ENCODE results near the gene RTP5. TPM values are rescaled to one million over a fixed set of nuclear protein-coding genes. Genes with fewer than 3 reads are reported as not detected.
A peak's percentile ranks its signal among the peaks of the same experiment; 100 is the strongest.

RTP5 gene
- total RNA-seq, 1 experiment from 2014 or later: not detected

DNA sequence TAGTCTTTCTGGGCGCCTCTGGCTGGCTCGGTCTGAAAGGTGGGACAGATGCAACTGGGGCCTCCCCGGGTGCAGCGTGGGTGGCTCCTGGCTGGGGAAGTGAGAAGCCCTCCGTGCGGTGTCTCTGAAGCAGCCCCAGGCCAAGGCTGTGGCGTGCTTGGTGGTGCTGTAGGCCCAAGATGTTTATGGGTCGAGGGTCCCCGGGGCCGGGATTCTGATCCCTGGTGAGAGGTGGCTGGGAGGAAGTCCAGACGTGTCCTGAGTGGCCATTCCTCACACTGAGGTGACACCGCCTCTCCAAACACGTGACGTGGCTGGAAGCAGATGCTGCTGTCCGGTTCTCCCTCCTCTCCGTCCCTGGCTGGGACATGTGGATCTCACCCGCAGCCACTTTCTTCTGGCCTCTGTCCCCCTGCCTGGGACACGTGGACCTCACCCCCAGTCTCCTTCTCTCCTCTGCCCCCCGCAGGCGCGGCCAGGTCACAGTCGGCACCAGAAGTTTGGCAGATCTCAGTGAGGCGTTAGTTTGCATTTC, 12.6 kb downstream of the RTP5 start:
- no peaks in the 10 kb centered on the region for H3K27me3 ChIP-seq (replicated peaks; ENCODE audit: insufficient read depth, low read depth, low read length, poor library complexity)
- no peaks in the 10 kb centered on the region for H3K9me3 ChIP-seq (ENCODE audit: low read depth, low read length, poor library complexity, severe bottlenecking)
- DNase-seq (ENCODE audit: low spot score): peak; percentile 54
- BruUV-seq (replicated peaks): no TSS peak
- intact Hi-C loops (cut with micrococcal nuclease; ENCODE audit: unreplicated experiment): loop anchor here (5.0 to 10.0 kb wide), 2 partner anchors 177 to 525 kb away; partner anchors contain the start of genes FARP2 and ING5
- POLR2A ChIA-PET (ENCODE audit: low non-redundant PET): no interaction called here
- CTCF ChIA-PET: no interaction called here
- H3K4me3 ChIP-seq (ENCODE audit: low read depth, low read length, poor library complexity, severe bottlenecking): peak overlapping the region; percentile 66
- TF ChIP-seq, protein P1, sequence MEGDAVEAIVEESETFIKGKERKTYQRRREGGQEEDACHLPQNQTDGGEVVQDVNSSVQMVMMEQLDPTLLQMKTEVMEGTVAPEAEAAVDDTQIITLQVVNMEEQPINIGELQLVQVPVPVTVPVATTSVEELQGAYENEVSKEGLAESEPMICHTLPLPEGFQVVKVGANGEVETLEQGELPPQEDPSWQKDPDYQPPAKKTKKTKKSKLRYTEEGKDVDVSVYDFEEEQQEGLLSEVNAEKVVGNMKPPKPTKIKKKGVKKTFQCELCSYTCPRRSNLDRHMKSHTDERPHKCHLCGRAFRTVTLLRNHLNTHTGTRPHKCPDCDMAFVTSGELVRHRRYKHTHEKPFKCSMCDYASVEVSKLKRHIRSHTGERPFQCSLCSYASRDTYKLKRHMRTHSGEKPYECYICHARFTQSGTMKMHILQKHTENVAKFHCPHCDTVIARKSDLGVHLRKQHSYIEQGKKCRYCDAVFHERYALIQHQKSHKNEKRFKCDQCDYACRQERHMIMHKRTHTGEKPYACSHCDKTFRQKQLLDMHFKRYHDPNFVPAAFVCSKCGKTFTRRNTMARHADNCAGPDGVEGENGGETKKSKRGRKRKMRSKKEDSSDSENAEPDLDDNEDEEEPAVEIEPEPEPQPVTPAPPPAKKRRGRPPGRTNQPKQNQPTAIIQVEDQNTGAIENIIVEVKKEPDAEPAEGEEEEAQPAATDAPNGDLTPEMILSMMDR (conservative IDR thresholded peaks at IDR 0.05; ENCODE audit: low read depth, low read length): no peak
- TF ChIP-seq EZH2 (IDR thresholded peaks at IDR 0.05; ENCODE audit: borderline replicate concordance, low read depth, low read length, poor library complexity, severe bottlenecking): no peak
- peak overlapping the region; percentile 95 for H3K27ac ChIP-seq (ENCODE audit: low read depth, low read length, poor library complexity, severe bottlenecking)
- peaks cover 4% of the 10 kb centered on the region for H3K36me3 ChIP-seq (ENCODE audit: insufficient read depth, low read length, poor library complexity, severe bottlenecking)
- peaks cover 53% of the 10 kb centered on the region for H3K4me1 ChIP-seq (ENCODE audit: insufficient read depth, low read length, poor library complexity, severe bottlenecking)

DNA sequence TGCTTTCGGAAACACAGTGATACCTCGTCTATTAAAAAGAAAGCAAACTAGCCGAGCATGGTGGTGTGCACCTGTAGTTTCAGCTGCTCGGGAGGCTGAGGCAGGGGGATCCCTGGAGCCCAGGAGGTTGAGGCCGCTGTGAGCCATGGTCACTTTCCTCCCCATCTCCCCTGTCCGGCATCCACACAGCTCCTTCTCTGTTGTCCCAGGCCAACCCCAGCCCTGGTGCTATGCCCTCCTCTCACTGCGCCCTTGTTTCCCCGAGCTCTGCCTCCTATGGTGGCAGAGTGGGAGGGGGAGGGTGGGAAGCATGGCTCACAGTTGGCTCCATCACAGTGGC, 15.4 kb downstream of the RTP5 start:
- Histone ChIP-seq H3K4me1 (ENCODE audit: insufficient read depth, low read length, poor library complexity, severe bottlenecking) (peaks cover 53% of the 10 kb centered on the region), H3K9me3 (ENCODE audit: low read depth, low read length, poor library complexity, severe bottlenecking) (peaks cover 7% of the 10 kb centered on the region), H3K4me3 (ENCODE audit: low read depth, low read length, poor library complexity, severe bottlenecking) (no peak overlapping the region), H3K27me3 (replicated peaks; ENCODE audit: insufficient read depth, low read depth, low read length, poor library complexity) (no peaks in the 10 kb centered on the region), H3K36me3 (ENCODE audit: insufficient read depth, low read length, poor library complexity, severe bottlenecking) (peaks cover 4% of the 10 kb centered on the region), H3K27ac (ENCODE audit: low read depth, low read length, poor library complexity, severe bottlenecking) (peak overlapping the region; percentile 95)
- no TSS peak for BruUV-seq (replicated peaks)
- no peak for DNase-seq (ENCODE audit: low spot score)
- ChIA-PET POLR2A (ENCODE audit: low non-redundant PET) (no interaction called here), CTCF (no interaction called here)
- intact Hi-C loops (cut with micrococcal nuclease; ENCODE audit: unreplicated experiment): loop anchor here (5.0 to 10.0 kb wide), 2 partner anchors 180 to 528 kb away; partner anchors contain the start of genes FARP2 and ING5
- TF ChIP-seq EZH2 (IDR thresholded peaks at IDR 0.05; ENCODE audit: borderline replicate concordance, low read depth, low read length, poor library complexity, severe bottlenecking): no peak
- TF ChIP-seq, protein P1 (conservative IDR thresholded peaks at IDR 0.05; ENCODE audit: low read depth, low read length): no peak

DNA sequence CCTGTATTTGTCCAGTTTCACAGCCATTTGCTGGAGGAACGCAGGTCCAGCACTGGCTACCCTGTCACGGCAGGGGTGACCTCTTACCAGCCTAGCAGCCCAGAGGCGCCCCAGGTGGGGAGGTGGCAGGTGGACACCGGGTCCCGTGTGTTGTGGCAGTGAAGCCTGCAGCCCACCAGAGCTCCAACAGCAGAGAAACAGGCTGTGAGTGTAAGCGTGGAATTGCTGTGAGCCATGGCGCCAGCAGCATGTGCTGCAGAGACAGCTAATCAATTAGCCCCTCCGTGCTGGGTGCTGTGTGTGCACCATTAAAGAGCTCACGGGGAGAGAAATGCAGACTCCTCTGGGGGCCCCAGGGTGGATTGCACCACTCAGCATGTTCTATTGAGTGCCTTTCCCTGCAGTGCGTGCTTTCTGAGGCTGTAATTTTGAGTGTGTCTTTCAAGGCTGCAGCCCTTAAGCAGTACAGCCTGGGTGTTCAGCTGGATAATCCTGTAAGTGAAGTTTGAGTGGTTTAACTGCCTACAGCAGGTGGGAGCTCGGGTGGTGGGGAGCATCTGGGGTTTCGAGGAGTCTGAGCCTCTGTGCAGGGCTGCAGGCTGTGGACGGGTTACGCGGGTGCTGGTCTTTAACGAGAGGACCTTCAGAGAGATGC, 15.9 kb downstream of the RTP5 start:
- H3K9me3 ChIP-seq (ENCODE audit: low read depth, low read length, poor library complexity, severe bottlenecking): peaks cover 7% of the 10 kb centered on the region
- peak overlapping the region; percentile 95 for H3K27ac ChIP-seq (ENCODE audit: low read depth, low read length, poor library complexity, severe bottlenecking)
- intact Hi-C loops (cut with micrococcal nuclease; ENCODE audit: unreplicated experiment): loop anchor here (10.0 kb wide), 1 partner anchor 181 kb away; the partner anchor contains the start of gene ING5
- no peak for TF ChIP-seq EZH2 (IDR thresholded peaks at IDR 0.05; ENCODE audit: borderline replicate concordance, low read depth, low read length, poor library complexity, severe bottlenecking)
- TF ChIP-seq, protein P1 (conservative IDR thresholded peaks at IDR 0.05; ENCODE audit: low read depth, low read length): no peak
- H3K27me3 ChIP-seq (replicated peaks; ENCODE audit: insufficient read depth, low read depth, low read length, poor library complexity): no peaks in the 10 kb centered on the region
- ChIA-PET POLR2A (ENCODE audit: low non-redundant PET) (no interaction called here), CTCF (no interaction called here)
- H3K36me3 ChIP-seq (ENCODE audit: insufficient read depth, low read length, poor library complexity, severe bottlenecking): peaks cover 4% of the 10 kb centered on the region
- H3K4me1 ChIP-seq (ENCODE audit: insufficient read depth, low read length, poor library complexity, severe bottlenecking): peaks cover 50% of the 10 kb centered on the region
- peak overlapping the region; percentile 16 for H3K4me3 ChIP-seq (ENCODE audit: low read depth, low read length, poor library complexity, severe bottlenecking)
- peak; percentile 71 for DNase-seq (ENCODE audit: low spot score)
- BruUV-seq (replicated peaks): no TSS peak
